T-helper 2 cell treated with Interferon-gamma antibody and Interleukin-4, amounts not matched to agents 5 μg/mL and 100 μg/mL, for 36 hours (primary cell): ENCODE results near the gene NDUFA12.
"Not testable (repeated sequence)": the region's sequence is repeated elsewhere in the genome, so short reads cannot be mapped to it uniquely, and the experiment has no call there.

ENCODE experiments used
- DNase-seq: peaks from one replicate; pipeline ENCODE4 v3.0.0; 2021; ENCODE audit warnings: low spot score
- H3K27ac Mint-ChIP-seq: one replicate; pipeline ENCODE4 v1.8.0; 2021; ENCODE audit warnings: mild to moderate bottlenecking, mixed read lengths
- H3K27me3 Mint-ChIP-seq: one replicate; pipeline ENCODE4 v1.8.0; 2021; ENCODE audit warnings: low read depth, mixed read lengths
- H3K36me3 Mint-ChIP-seq: one replicate; pipeline ENCODE4 v1.8.0; 2021; ENCODE audit warnings: low read depth, mixed read lengths
- H3K4me1 Mint-ChIP-seq: one replicate; pipeline ENCODE4 v1.8.0; 2021; ENCODE audit warnings: low read depth, mixed read lengths
- H3K4me3 Mint-ChIP-seq: one replicate; pipeline ENCODE4 v1.8.0; 2022; ENCODE audit warnings: mild to moderate bottlenecking, moderate library complexity, mixed read lengths
- H3K9me3 Mint-ChIP-seq: one replicate; pipeline ENCODE4 v1.8.0; 2021; ENCODE audit warnings: mixed read lengths

The NDUFA12 gene

GRCh38 chr12:94994312-94994711, 9.2 kb downstream of the NDUFA12 start:
- H3K4me1 Mint-ChIP-seq, result peaks cover 23% of the 10 kb centered on the region
- no peak for DNase-seq
- H3K9me3 Mint-ChIP-seq, result no peaks in the 10 kb centered on the region
- H3K27me3 Mint-ChIP-seq, result no peaks in the 10 kb centered on the region
- no peak overlapping the region for H3K27ac Mint-ChIP-seq
- no peak overlapping the region for H3K4me3 Mint-ChIP-seq
- peaks cover 40% of the 10 kb centered on the region for H3K36me3 Mint-ChIP-seq

GRCh38 chr12:94993855-94994254, 9.6 kb downstream of the NDUFA12 start:
- peaks cover 38% of the 10 kb centered on the region for H3K36me3 Mint-ChIP-seq
- peaks cover 22% of the 10 kb centered on the region for H3K4me1 Mint-ChIP-seq

GRCh38 chr12:94990222-94990621, 13.3 kb downstream of the NDUFA12 start:
- Mint-ChIP-seq H3K27ac (no peak overlapping the region), H3K36me3 (peaks cover 43% of the 10 kb centered on the region), H3K4me1 (peaks cover 34% of the 10 kb centered on the region), H3K27me3 (no peaks in the 10 kb centered on the region), H3K4me3 (no peak overlapping the region), H3K9me3 (no peaks in the 10 kb centered on the region)
- DNase-seq, result no peak

More at GRCh38 chr12:94993855-94994254, 9.6 kb downstream of the NDUFA12 start:
- not testable (repeated sequence) for H3K9me3 Mint-ChIP-seq, H3K4me3 Mint-ChIP-seq, H3K27me3 Mint-ChIP-seq, DNase-seq, H3K27ac Mint-ChIP-seq

- no peak for DNase-seq
- no peaks in the 10 kb centered on the region for H3K9me3 Mint-ChIP-seq
- peaks cover 42% of the 10 kb centered on the region for H3K36me3 Mint-ChIP-seq
- H3K27me3 Mint-ChIP-seq, result no peaks in the 10 kb centered on the region
- H3K4me3 Mint-ChIP-seq, result peak overlapping the region; percentile 8
- peaks cover 38% of the 10 kb centered on the region for H3K4me1 Mint-ChIP-seq
- peak overlapping the region; percentile 69 for H3K27ac Mint-ChIP-seq
These were observed 15.0 kb downstream of the NDUFA12 start for GRCh38 chr12:94988471-94988870.

GRCh38 chr12:94987801-94988200, 15.7 kb downstream of the NDUFA12 start:
- H3K4me3 Mint-ChIP-seq, result peak overlapping the region; percentile 49
- peak overlapping the region; percentile 9 for H3K27ac Mint-ChIP-seq
- H3K9me3 Mint-ChIP-seq, result no peaks in the 10 kb centered on the region
- peaks cover 42% of the 10 kb centered on the region for H3K36me3 Mint-ChIP-seq
- no peaks in the 10 kb centered on the region for H3K27me3 Mint-ChIP-seq
- peaks cover 43% of the 10 kb centered on the region for H3K4me1 Mint-ChIP-seq
- no peak for DNase-seq

GRCh38 chr12:94987076-94987669, 16.3 kb downstream of the NDUFA12 start:
- peaks cover 39% of the 10 kb centered on the region for H3K36me3 Mint-ChIP-seq
- H3K27me3 Mint-ChIP-seq, result no peaks in the 10 kb centered on the region
- no peak for DNase-seq
- peak overlapping the region; percentile 9 for H3K27ac Mint-ChIP-seq
- H3K9me3 Mint-ChIP-seq, result no peaks in the 10 kb centered on the region
- H3K4me1 Mint-ChIP-seq, result peaks cover 41% of the 10 kb centered on the region
- peak overlapping the region; percentile 49 for H3K4me3 Mint-ChIP-seq

GRCh38 chr12:94985099-94985498, 18.4 kb downstream of the NDUFA12 start:
- not testable (repeated sequence) for H3K27me3 Mint-ChIP-seq, H3K9me3 Mint-ChIP-seq, DNase-seq, H3K4me3 Mint-ChIP-seq, H3K27ac Mint-ChIP-seq
- H3K36me3 Mint-ChIP-seq, result peaks cover 32% of the 10 kb centered on the region
- H3K4me1 Mint-ChIP-seq, result peaks cover 36% of the 10 kb centered on the region

GRCh38 chr12:94983321-94983720, 20.2 kb downstream of the NDUFA12 start:
- Mint-ChIP-seq H3K27ac (no peak overlapping the region), H3K36me3 (peaks cover 25% of the 10 kb centered on the region), H3K4me1 (peaks cover 24% of the 10 kb centered on the region)

GRCh38 chr12:94982456-94982855, 21.0 kb downstream of the NDUFA12 start:
- Mint-ChIP-seq H3K27me3 (no peaks in the 10 kb centered on the region), H3K36me3 (peaks cover 18% of the 10 kb centered on the region), H3K4me1 (peaks cover 17% of the 10 kb centered on the region), H3K4me3 (no peak overlapping the region), H3K27ac (no peak overlapping the region), H3K9me3 (no peaks in the 10 kb centered on the region)
- no peak for DNase-seq

More at GRCh38 chr12:94983321-94983720, 20.2 kb downstream of the NDUFA12 start:
- Mint-ChIP-seq H3K9me3 (no peaks in the 10 kb centered on the region), H3K27me3 (no peaks in the 10 kb centered on the region), H3K4me3 (no peak overlapping the region)
- DNase-seq, result no peak

GRCh38 chr12:94980577-94980976, 22.9 kb downstream of the NDUFA12 start:
- H3K4me3 Mint-ChIP-seq, result no peak overlapping the region
- DNase-seq, result no peak
- no peaks in the 10 kb centered on the region for H3K9me3 Mint-ChIP-seq
- H3K27ac Mint-ChIP-seq, result no peak overlapping the region
- peaks cover 11% of the 10 kb centered on the region for H3K4me1 Mint-ChIP-seq
- H3K27me3 Mint-ChIP-seq, result no peaks in the 10 kb centered on the region
- H3K36me3 Mint-ChIP-seq, result peaks cover 10% of the 10 kb centered on the region

- Mint-ChIP-seq H3K9me3 (no peaks in the 10 kb centered on the region), H3K27ac (no peak overlapping the region), H3K36me3 (peaks cover 10% of the 10 kb centered on the region), H3K27me3 (no peaks in the 10 kb centered on the region), H3K4me1 (peaks cover 11% of the 10 kb centered on the region), H3K4me3 (no peak overlapping the region)
- DNase-seq, result no peak
These were observed 23.6 kb downstream of the NDUFA12 start for GRCh38 chr12:94979941-94980340.

- no peak for DNase-seq
- H3K27me3 Mint-ChIP-seq, result no peaks in the 10 kb centered on the region
- H3K9me3 Mint-ChIP-seq, result no peaks in the 10 kb centered on the region
- H3K27ac Mint-ChIP-seq, result no peak overlapping the region
- peaks cover 3% of the 10 kb centered on the region for H3K4me1 Mint-ChIP-seq
- H3K36me3 Mint-ChIP-seq, result peaks cover 8% of the 10 kb centered on the region
- H3K4me3 Mint-ChIP-seq, result no peak overlapping the region
These were observed 25.6 kb downstream of the NDUFA12 start for GRCh38 chr12:94977766-94978468.

- Mint-ChIP-seq H3K9me3 (no peaks in the 10 kb centered on the region), H3K4me3 (no peak overlapping the region), H3K27me3 (no peaks in the 10 kb centered on the region), H3K36me3 (peaks cover 11% of the 10 kb centered on the region), H3K27ac (no peak overlapping the region), H3K4me1 (no peaks in the 10 kb centered on the region)
- DNase-seq, result no peak
These were observed 30.3 kb downstream of the NDUFA12 start for GRCh38 chr12:94973221-94973620.

GRCh38 chr12:94972795-94973194, 30.7 kb downstream of the NDUFA12 start:
- peaks cover 11% of the 10 kb centered on the region for H3K36me3 Mint-ChIP-seq
- H3K27ac Mint-ChIP-seq, result no peak overlapping the region
- no peaks in the 10 kb centered on the region for H3K9me3 Mint-ChIP-seq
- no peak for DNase-seq
- H3K27me3 Mint-ChIP-seq, result no peaks in the 10 kb centered on the region
- H3K4me3 Mint-ChIP-seq, result no peak overlapping the region
- no peaks in the 10 kb centered on the region for H3K4me1 Mint-ChIP-seq
